ENCODE data around the gene ZNF451.

DNA sequence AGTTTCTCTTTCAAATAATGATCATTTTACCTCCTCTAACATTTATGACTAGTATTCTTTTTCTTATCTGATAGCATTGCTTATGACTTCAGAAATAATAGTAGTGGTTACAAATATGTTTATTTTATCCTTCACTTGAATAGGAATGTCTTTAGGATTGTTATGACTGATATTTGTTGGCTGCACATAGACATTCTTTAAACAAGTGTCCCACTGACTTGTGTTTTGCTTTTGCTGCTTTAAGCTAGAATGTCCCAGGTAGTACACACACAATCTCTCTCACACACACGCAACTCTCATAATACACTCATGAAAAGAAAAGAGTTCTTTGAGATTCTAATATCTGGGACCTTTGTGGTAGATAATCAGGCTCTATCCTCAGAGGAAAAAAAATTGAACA, 21.9 kb upstream of the ZNF451 start:
- TF ChIP-seq, protein P1, sequence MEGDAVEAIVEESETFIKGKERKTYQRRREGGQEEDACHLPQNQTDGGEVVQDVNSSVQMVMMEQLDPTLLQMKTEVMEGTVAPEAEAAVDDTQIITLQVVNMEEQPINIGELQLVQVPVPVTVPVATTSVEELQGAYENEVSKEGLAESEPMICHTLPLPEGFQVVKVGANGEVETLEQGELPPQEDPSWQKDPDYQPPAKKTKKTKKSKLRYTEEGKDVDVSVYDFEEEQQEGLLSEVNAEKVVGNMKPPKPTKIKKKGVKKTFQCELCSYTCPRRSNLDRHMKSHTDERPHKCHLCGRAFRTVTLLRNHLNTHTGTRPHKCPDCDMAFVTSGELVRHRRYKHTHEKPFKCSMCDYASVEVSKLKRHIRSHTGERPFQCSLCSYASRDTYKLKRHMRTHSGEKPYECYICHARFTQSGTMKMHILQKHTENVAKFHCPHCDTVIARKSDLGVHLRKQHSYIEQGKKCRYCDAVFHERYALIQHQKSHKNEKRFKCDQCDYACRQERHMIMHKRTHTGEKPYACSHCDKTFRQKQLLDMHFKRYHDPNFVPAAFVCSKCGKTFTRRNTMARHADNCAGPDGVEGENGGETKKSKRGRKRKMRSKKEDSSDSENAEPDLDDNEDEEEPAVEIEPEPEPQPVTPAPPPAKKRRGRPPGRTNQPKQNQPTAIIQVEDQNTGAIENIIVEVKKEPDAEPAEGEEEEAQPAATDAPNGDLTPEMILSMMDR (IDR thresholded peaks at IDR 0.05; ENCODE audit: poor library complexity), result no peak
- no peak for TF ChIP-seq EZH2 (IDR thresholded peaks at IDR 0.05; ENCODE audit: borderline replicate concordance)

Data from hepatocyte (in vitro differentiated cells).